HepG2 (cell line): Measurements from ENCODE around the gene WDR37. TPM values are rescaled to one million over a fixed set of nuclear protein-coding genes. Genes with fewer than 3 reads are reported as not detected.
"Not testable (repeated sequence)": the region's sequence is repeated elsewhere in the genome, so short reads cannot be mapped to it uniquely, and the experiment has no call there.

ENCODE experiments used
- ATAC-seq: fragments of 200-7000 bp; cut with Tn5 transposase; 3 replicates; pipeline ENCODE4 v1.9.1; 2020; ENCODE audit warnings: mild to moderate bottlenecking, moderate library complexity
- BruUV-seq: library from RNA; stranded (reverse); fragments of 400-500 nt; replicated peaks from 2 replicates; lab custom pipeline; 2021; lab: Mats Ljungman, UMichigan
- CTCF ChIA-PET: fragments of 300-600 bp; formaldehyde crosslinking; extraction: SDS; loops from one replicate; lab custom pipeline; 2021; ENCODE audit warnings: low total read pairs, inconsistent platforms, low intra/inter-chr PET ratio; lab: Yijun Ruan, JAX
- POLR2A ChIA-PET: fragments of 350-600 bp; sonication (Branson Sonifier 250); formaldehyde crosslinking; loops from one replicate; lab custom pipeline; 2020; ENCODE audit warnings: antibody characterized with exemption, inconsistent platforms; lab: Yijun Ruan, JAX
- DNase-seq: peaks from one replicate; pipeline ENCODE4 v3.0.0-alpha.2; 2015; ENCODE audit warnings: low spot score
- FAIRE-seq: peaks from 3 replicates; lab custom pipeline; 2011; peaks lifted over from hg19 to GRCh38; lab: Jason Lieb, UNC
- H2AFZ ChIP-seq: one replicate; pipeline ENCODE4 v1.6.1; 2011; ENCODE audit warnings: low read length, inconsistent platforms
- H3K27ac ChIP-seq: fragments of 300-600 bp; 3 replicates; pipeline ENCODE4 v1.8.0; 2011; ENCODE audit warnings: mixed run types, mild to moderate bottlenecking, mixed read lengths, low read length, inconsistent platforms; ENCODE audit not compliant: insufficient read depth; ENCODE audit errors: extremely low read length
- H3K27me3 ChIP-seq, 2 experiments: fragments of 200-600 bp in 1 of 2; 2 replicates in 1 of 2; 3 replicates in 1 of 2; pipeline versions ENCODE4 v1.6.0 to v1.8.0; 2011; ENCODE audit warnings: low read length in 2 of 2, mild to moderate bottlenecking in 2 of 2, moderate library complexity in 2 of 2, inconsistent platforms in 1 of 2; ENCODE audit not compliant: insufficient read depth in 2 of 2, control insufficient read depth in 1 of 2
- H3K36me3 ChIP-seq, 2 experiments: fragments of 200-600 bp in 1 of 2; replicated peaks in 1 of 2; 2 replicates in 1 of 2; 3 replicates in 1 of 2; pipeline versions ENCODE4 v1.5.1 to v1.8.0; 2011; ENCODE audit warnings: low read length in 2 of 2, inconsistent platforms in 1 of 2; ENCODE audit not compliant: insufficient read depth in 2 of 2, control insufficient read depth in 1 of 2
- H3K4me1 ChIP-seq: 2 replicates; pipeline ENCODE4 v1.5.1; 2012; ENCODE audit warnings: low read length, inconsistent platforms; ENCODE audit not compliant: insufficient read depth
- H3K4me2 ChIP-seq: 2 replicates; pipeline ENCODE4 v1.6.0; 2011; ENCODE audit warnings: low read depth, low read length, inconsistent platforms
- H3K4me3 ChIP-seq, 3 experiments: fragments of 200-600 bp in 1 of 3; sonication (generic), shearing (Covaris generic) in 1 of 3; replicated peaks in 1 of 3; 2 replicates each; pipeline ENCODE4 v1.5.1; 2011 to 2016; ENCODE audit warnings: low read length in 3 of 3, inconsistent platforms in 2 of 3, low read depth in 2 of 3, mild to moderate bottlenecking in 2 of 3, control low read depth in 1 of 3, mixed read lengths in 1 of 3; ENCODE audit not compliant: insufficient read depth in 1 of 3
- H3K79me2 ChIP-seq: one replicate; pipeline ENCODE4 v1.6.1; 2011; ENCODE audit warnings: low read length, inconsistent platforms; ENCODE audit not compliant: insufficient read depth
- H3K9ac ChIP-seq: 2 replicates; pipeline ENCODE4 v1.6.0; 2011; ENCODE audit warnings: mild to moderate bottlenecking, low read depth, low read length, inconsistent platforms; ENCODE audit not compliant: insufficient read depth
- H3K9me3 ChIP-seq: 2 replicates; pipeline ENCODE4 v1.5.1; 2012; ENCODE audit warnings: mild to moderate bottlenecking, low read length
- H4K20me1 ChIP-seq: 2 replicates; pipeline ENCODE4 v1.6.0; 2011; ENCODE audit warnings: inconsistent platforms, mild to moderate bottlenecking, low read length, moderate library complexity; ENCODE audit not compliant: insufficient read depth
- HNRNPK ChIP-seq: fragments of 200-400 bp; formaldehyde crosslinking; IDR thresholded peaks from 2 replicates; pipeline ENCODE4 v1.6.1; 2018; ENCODE audit warnings: low read length, low read depth, moderate library complexity, mild to moderate bottlenecking; ENCODE audit not compliant: poor library complexity, severe bottlenecking
- ZNF251 ChIP-seq: sonication (generic); formaldehyde crosslinking; IDR thresholded peaks from 2 replicates; pipeline ENCODE4 v1.9.0; 2021; ENCODE audit warnings: mild to moderate bottlenecking, missing genetic modification reagents
- WGBS: methylation state at CpG from one replicate; pipeline ENCODE4 v1.1.6; 2017; ENCODE audit warnings: low lambda C conversion rate; 5-methylcytosine and 5-hydroxymethylcytosine counted together
- in situ Hi-C: cut with HindIII; loops from 2 replicates; pipeline ENCODE4 v1.10.0; 2017; ENCODE audit warnings: low pct_unique_long_range_greater_than_20kb; ENCODE audit not compliant: extremely low pct_ligation_motif_present
- intact Hi-C: fragments of 100-400 bp; cut with micrococcal nuclease; formaldehyde crosslinking; loops from one replicate; pipeline ENCODE4 v1.10.0; 2022; ENCODE audit not compliant: unreplicated experiment
- polyA plus RNA-seq, 8 experiments: library from polyadenylated mRNA; depleted of rRNA in 3 of 8; stranded (reverse) in 7 of 8; unstranded in 1 of 8; fragments of >200 nt; fragmentation: Illumina TruSeq in 4 of 8; extraction: Trizol in 4 of 8; gene quantifications; 2 replicates each; pipeline versions ENCODE4 v1.2.1 to v1.2.3, GENCODE V29; 2011 to 2016; ENCODE audit warnings: low read depth in 4 of 8, missing spikeins in 1 of 8, mixed read lengths in 1 of 8; ENCODE audit not compliant: insufficient read depth in 1 of 8
- total RNA-seq, 5 experiments: library from RNA; depleted of rRNA; stranded (reverse); fragments of >200 nt; fragmentation: Illumina TruSeq; extraction: Trizol; gene quantifications; 2 replicates each; pipeline ENCODE4 v1.2.3, GENCODE V29; 2016; ENCODE audit warnings: low read depth in 1 of 5
- TF ChIP-seq, protein P1 (sequence below): sonication (generic); formaldehyde crosslinking; IDR thresholded peaks from 2 replicates; pipeline ENCODE4 v1.4.0; 2020; ENCODE audit warnings: missing genetic modification reagents
- TF ChIP-seq, protein P2 (sequence below): sonication (generic); formaldehyde crosslinking; IDR thresholded peaks from 2 replicates; pipeline ENCODE4 v1.4.0; 2020; ENCODE audit warnings: missing genetic modification reagents

The WDR37 gene
- total and polyA plus RNA-seq, 2 of the 13 experiments (the other 11 are each of a cell fraction or from before 2014, with no cell fraction given): 5.9 to 7.5 TPM

GRCh38 chr10:1157615-1157933 is 101.4 kb downstream of the WDR37 start:
- H3K27me3 ChIP-seq: peaks cover 5 to 88% of the 10 kb centered on the region in 2 experiments
- CTCF ChIA-PET: no interaction called here
- BruUV-seq: no TSS peak

GRCh38 chr10:1158066-1158465 is 101.9 kb downstream of the WDR37 start:
- FAIRE-seq: no peak
- POLR2A ChIA-PET: no interaction called here

More at GRCh38 chr10:1157615-1157933, 101.4 kb downstream of the WDR37 start:
- in situ Hi-C loops (no loop called here), intact Hi-C loops (no loop called here)
- no peak for TF ChIP-seq ZNF251 (CRISPR knock-in tag)
- TF ChIP-seq, protein P1, sequence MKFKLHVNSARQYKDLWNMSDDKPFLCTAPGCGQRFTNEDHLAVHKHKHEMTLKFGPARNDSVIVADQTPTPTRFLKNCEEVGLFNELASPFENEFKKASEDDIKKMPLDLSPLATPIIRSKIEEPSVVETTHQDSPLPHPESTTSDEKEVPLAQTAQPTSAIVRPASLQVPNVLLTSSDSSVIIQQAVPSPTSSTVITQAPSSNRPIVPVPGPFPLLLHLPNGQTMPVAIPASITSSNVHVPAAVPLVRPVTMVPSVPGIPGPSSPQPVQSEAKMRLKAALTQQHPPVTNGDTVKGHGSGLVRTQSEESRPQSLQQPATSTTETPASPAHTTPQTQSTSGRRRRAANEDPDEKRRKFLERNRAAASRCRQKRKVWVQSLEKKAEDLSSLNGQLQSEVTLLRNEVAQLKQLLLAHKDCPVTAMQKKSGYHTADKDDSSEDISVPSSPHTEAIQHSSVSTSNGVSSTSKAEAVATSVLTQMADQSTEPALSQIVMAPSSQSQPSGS (CRISPR knock-in tag): no peak
- Histone ChIP-seq H3K9ac (no peak overlapping the region), H2AFZ (no peak overlapping the region), H3K4me3 (no peak overlapping the region), H3K36me3 (no peaks in the 10 kb centered on the region), H3K9me3 (no peaks in the 10 kb centered on the region), H3K4me1 (no peaks in the 10 kb centered on the region), H3K27ac (no peak overlapping the region), H4K20me1 (peaks cover 4% of the 10 kb centered on the region; the same call in 1 of the 2 replicates), H3K4me2 (no peak overlapping the region), H3K79me2 (no peaks in the 10 kb centered on the region)
- WGBS: 3% methylated on average over 4 of the region's 4 CpGs
- POLR2A ChIA-PET: no interaction called here
- ATAC-seq (no peak), DNase-seq (no peak), FAIRE-seq (no peak)

DNA sequence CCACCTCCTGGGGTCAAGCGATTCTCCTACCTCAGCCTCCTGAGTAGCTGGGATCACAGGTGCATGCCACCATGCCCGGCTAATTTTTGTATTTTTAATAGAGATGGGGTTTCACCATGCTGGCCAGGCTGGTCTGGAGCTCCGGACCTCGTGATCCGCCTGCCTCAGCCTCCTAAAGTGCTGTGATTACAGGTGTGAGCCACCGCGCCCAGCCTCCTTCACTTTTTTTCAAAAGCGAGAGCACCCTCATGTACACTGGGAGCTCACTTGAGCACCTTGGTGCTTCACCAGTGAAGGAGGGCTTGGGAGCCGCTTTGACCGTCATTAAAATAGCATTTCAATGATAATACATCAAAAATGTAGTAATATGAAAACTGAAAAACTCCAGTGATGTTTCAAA is 102.4 kb downstream of the WDR37 start:
- DNase-seq, H3K79me2 ChIP-seq, H3K9ac ChIP-seq, H3K4me3 ChIP-seq, BruUV-seq, POLR2A ChIA-PET, CTCF ChIA-PET, intact Hi-C loops, H3K36me3 ChIP-seq, H3K27ac ChIP-seq, H3K4me1 ChIP-seq, H2AFZ ChIP-seq, ATAC-seq, FAIRE-seq, H3K9me3 ChIP-seq, in situ Hi-C loops, H3K4me2 ChIP-seq, H4K20me1 ChIP-seq: not testable (repeated sequence)
- 16% methylated on average over 8 of the region's 10 CpGs for WGBS
- peaks cover 5 to 85% of the 10 kb centered on the region in 2 experiments for H3K27me3 ChIP-seq

More at GRCh38 chr10:1158066-1158465, 101.9 kb downstream of the WDR37 start:
- Histone ChIP-seq H3K27me3 (peaks cover 5 to 88% of the 10 kb centered on the region in 2 experiments), H4K20me1 (peaks cover 4% of the 10 kb centered on the region; the same call in 1 of the 2 replicates), H3K27ac (no peak overlapping the region), H3K36me3 (no peaks in the 10 kb centered on the region), H3K79me2 (no peaks in the 10 kb centered on the region), H2AFZ (no peak overlapping the region), H3K4me2 (no peak overlapping the region), H3K9ac (no peak overlapping the region), H3K9me3 (no peaks in the 10 kb centered on the region), H3K4me3 (no peak overlapping the region), H3K4me1 (no peaks in the 10 kb centered on the region)
- no peak for DNase-seq
- 47% methylated on average over 12 of the region's 12 CpGs for WGBS
- in situ Hi-C loops (no loop called here), intact Hi-C loops (no loop called here)
- BruUV-seq: no TSS peak
- ATAC-seq: no peak
- TF ChIP-seq, protein P2, sequence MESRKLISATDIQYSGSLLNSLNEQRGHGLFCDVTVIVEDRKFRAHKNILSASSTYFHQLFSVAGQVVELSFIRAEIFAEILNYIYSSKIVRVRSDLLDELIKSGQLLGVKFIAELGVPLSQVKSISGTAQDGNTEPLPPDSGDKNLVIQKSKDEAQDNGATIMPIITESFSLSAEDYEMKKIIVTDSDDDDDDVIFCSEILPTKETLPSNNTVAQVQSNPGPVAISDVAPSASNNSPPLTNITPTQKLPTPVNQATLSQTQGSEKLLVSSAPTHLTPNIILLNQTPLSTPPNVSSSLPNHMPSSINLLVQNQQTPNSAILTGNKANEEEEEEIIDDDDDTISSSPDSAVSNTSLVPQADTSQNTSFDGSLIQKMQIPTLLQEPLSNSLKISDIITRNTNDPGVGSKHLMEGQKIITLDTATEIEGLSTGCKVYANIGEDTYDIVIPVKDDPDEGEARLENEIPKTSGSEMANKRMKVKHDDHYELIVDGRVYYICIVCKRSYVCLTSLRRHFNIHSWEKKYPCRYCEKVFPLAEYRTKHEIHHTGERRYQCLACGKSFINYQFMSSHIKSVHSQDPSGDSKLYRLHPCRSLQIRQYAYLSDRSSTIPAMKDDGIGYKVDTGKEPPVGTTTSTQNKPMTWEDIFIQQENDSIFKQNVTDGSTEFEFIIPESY (CRISPR knock-in tag): no peak
- peak; percentile 40 for TF ChIP-seq HNRNPK
- CTCF ChIA-PET: no interaction called here
